Epithelial cell of esophagus (primary cell): ENCODE results near the gene NDST4.

Experiments used
- DNase-seq: peaks from one replicate; pipeline ENCODE4 v3.0.0; 2010; ENCODE audit warnings: low read depth
- H3K4me3 ChIP-seq: 2 replicates; pipeline ENCODE4 v1.5.1; 2011; ENCODE audit warnings: mild to moderate bottlenecking, low read length, control low read depth
- TF ChIP-seq, protein P1 (sequence below): IDR thresholded peaks from 2 replicates; pipeline ENCODE4 v1.5.1; 2011; ENCODE audit warnings: low read depth, mild to moderate bottlenecking, low read length, control low read depth, inconsistent platforms; ENCODE audit not compliant: insufficient read depth; ENCODE audit errors: missing control alignments

Gene NDST4

GRCh38 chr4:114921790-114922591 lies 191.4 kb downstream of the NDST4 start:
- no peak for DNase-seq
- no peak overlapping the region for H3K4me3 ChIP-seq
- TF ChIP-seq, protein P1, sequence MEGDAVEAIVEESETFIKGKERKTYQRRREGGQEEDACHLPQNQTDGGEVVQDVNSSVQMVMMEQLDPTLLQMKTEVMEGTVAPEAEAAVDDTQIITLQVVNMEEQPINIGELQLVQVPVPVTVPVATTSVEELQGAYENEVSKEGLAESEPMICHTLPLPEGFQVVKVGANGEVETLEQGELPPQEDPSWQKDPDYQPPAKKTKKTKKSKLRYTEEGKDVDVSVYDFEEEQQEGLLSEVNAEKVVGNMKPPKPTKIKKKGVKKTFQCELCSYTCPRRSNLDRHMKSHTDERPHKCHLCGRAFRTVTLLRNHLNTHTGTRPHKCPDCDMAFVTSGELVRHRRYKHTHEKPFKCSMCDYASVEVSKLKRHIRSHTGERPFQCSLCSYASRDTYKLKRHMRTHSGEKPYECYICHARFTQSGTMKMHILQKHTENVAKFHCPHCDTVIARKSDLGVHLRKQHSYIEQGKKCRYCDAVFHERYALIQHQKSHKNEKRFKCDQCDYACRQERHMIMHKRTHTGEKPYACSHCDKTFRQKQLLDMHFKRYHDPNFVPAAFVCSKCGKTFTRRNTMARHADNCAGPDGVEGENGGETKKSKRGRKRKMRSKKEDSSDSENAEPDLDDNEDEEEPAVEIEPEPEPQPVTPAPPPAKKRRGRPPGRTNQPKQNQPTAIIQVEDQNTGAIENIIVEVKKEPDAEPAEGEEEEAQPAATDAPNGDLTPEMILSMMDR: no peak

- TF ChIP-seq, protein P1: no peak
- no peak overlapping the region for H3K4me3 ChIP-seq
- DNase-seq: no peak
These were observed 192.2 kb downstream of the NDST4 start for GRCh38 chr4:114921191-114921590.

GRCh38 chr4:114911111-114911510 lies 202.3 kb downstream of the NDST4 start:
- TF ChIP-seq, protein P1: no peak
- no peak for DNase-seq

GRCh38 chr4:114907568-114907967 lies 205.9 kb downstream of the NDST4 start:
- H3K4me3 ChIP-seq: no peak overlapping the region
- DNase-seq: no peak
- TF ChIP-seq, protein P1: no peak

More at GRCh38 chr4:114911111-114911510, 202.3 kb downstream of the NDST4 start:
- H3K4me3 ChIP-seq: no peak overlapping the region

- DNase-seq: no peak
- TF ChIP-seq, protein P1: no peak
- no peak overlapping the region for H3K4me3 ChIP-seq
These were observed 208.4 kb downstream of the NDST4 start for GRCh38 chr4:114905017-114905416.

GRCh38 chr4:114900934-114901333 lies 212.5 kb downstream of the NDST4 start:
- no peak overlapping the region for H3K4me3 ChIP-seq
- TF ChIP-seq, protein P1: no peak
- no peak for DNase-seq

- no peak overlapping the region for H3K4me3 ChIP-seq
- peak; percentile 8 for DNase-seq
- TF ChIP-seq, protein P1: no peak
These were observed 222.6 kb downstream of the NDST4 start for GRCh38 chr4:114890773-114891172.
